Articular chondrocyte of knee joint (primary cell): ENCODE results near the gene RASSF8. TPM values are rescaled to one million over a fixed set of nuclear protein-coding genes. Genes with fewer than 3 reads are reported as not detected.

Experiments used
- total RNA-seq: library from RNA; depleted of rRNA; stranded (reverse); fragments of >200 nt; gene quantifications from 2 replicates; pipeline ENCODE4 v1.2.3, GENCODE V29; 2012

RASSF8 gene, protein sequence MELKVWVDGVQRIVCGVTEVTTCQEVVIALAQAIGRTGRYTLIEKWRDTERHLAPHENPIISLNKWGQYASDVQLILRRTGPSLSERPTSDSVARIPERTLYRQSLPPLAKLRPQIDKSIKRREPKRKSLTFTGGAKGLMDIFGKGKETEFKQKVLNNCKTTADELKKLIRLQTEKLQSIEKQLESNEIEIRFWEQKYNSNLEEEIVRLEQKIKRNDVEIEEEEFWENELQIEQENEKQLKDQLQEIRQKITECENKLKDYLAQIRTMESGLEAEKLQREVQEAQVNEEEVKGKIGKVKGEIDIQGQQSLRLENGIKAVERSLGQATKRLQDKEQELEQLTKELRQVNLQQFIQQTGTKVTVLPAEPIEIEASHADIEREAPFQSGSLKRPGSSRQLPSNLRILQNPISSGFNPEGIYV
- 55.7 and 61.9 TPM in 2 replicates for total RNA-seq

DNA sequence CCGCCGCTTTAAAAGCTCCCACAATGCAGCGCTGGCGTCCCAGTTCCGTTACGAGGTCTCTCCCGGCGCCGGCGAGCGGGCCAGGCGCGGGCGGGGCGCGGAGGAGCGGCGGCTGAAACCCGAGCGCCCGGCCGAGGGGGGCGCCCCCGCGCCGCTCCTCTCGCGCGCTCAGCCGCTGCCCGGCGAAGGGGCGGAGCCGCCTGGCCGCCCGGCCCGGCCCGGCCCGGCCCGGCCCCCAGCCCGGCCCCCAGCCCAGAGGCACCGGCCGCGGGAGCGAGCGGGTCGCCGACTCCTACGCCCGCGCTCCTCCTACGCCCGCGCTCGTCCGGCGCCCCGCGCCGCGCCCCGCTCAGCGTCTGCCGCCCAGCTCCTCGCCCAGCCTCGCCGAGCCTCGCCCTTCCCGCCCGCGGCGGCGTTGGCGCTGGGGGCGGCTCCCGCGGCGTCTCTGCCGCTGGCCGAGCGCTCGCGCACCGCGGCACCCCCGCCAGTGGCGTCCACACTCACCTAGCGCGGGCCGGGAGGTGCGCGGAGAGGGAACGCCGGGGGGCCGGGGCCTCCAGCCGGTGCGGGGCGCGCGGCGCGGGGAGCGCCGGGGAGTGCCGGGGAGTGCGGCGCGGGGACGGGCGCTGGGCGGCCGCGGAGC, at the start of gene RASSF8:
Gene RASSF8 (plus strand): TSS at position 255 of the 643 bp plus-strand sequence. CDS start 96,662 bp downstream, outside the sequence.

DNA sequence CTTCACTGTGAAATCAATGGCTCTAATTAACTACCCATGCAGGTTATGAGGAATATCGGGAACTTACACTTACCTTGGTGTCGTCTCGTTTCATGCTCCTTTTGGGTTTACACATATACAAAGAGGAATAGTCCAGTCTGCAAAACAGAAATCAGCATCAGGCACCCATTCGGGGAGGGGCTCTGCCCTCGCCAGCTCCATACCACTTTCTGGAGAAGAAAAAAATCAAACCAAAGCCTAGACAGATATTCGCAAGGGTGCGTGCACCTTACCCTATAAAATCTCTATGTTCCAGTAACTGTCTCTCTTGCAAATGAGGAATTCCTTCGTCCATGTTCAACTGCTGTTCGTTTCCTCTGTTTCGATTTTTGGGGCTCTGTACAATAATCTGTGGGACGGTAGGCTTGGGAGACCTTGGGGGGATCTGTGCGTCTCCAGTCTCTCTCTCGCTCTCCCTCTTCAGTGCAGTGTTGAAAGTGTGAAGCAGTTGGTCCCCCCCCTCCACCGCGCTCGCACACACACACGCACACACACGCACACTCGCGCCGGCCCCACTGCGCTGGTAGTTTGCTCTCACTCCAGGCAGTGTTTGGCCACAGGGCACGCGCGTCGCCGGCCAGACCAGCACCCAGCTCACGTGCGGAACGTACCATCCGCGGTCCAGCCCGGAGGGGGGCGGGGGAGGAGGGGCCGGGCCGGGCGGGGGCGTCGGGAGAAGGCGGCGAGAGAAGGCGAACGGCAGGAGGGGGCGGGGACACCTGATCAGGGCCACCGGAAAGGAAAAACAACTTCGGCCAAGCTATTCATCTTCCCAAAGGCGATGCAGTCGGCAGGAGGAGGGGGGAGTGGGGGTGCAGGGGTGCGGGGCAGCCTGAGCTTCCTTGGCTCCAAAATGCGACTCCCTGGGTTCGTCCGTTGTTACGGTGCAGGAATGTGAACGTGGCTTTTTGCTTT, 166.2 kb downstream of the RASSF8 start, which contains the start of gene BHLHE41:
Gene BHLHE41 (minus strand): TSS at position 592 of the 954 bp plus-strand sequence. CDS start 258 bp downstream, at position 334.

Other genes with a start within 250 kb of the RASSF8 start
- gene BHLHE41, start 166.4 kb downstream of the RASSF8 start, total RNA-seq, result 1.7 and 3.6 TPM in 2 replicates
- 13.6 and 14.7 TPM in 2 replicates for gene SSPN, start 236.9 kb downstream of the RASSF8 start, total RNA-seq